K562 (cell line): Measurements from ENCODE around the gene RGS6. TPM values are rescaled to one million over a fixed set of nuclear protein-coding genes. Genes with fewer than 3 reads are reported as not detected.

Experiments used
- ATAC-seq: fragments of 200-7000 bp; cut with Tn5 transposase; 3 replicates; pipeline ENCODE4 v1.9.1; 2020; ENCODE audit warnings: moderate library complexity
- BruUV-seq: library from RNA; stranded (reverse); fragments of 400-500 nt; replicated peaks from 2 replicates; lab custom pipeline; 2021; lab: Mats Ljungman, UMichigan
- CTCF ChIA-PET: fragments of 300-600 bp; formaldehyde crosslinking; extraction: SDS; loops from one replicate; lab custom pipeline; 2021; ENCODE audit warnings: low intra/inter-chr PET ratio; lab: Yijun Ruan, JAX
- POLR2A ChIA-PET: fragments of 300-600, 350-650 bp; sonication (Branson Sonifier 250); formaldehyde crosslinking; extraction: SDS; loops from one replicate; lab custom pipeline; 2021; ENCODE audit warnings: antibody characterized with exemption, inconsistent platforms; lab: Yijun Ruan, JAX
- DNase-seq, 4 experiments: peaks; one replicate each; pipeline versions ENCODE4 v3.0.0 to v3.0.0-alpha.2; 2011 to 2018; ENCODE audit warnings: low spot score in 3 of 4, mixed read lengths in 3 of 4; ENCODE audit errors: extremely low read depth in 1 of 4
- FAIRE-seq: peaks from 2 replicates; lab custom pipeline; 2011; peaks lifted over from hg19 to GRCh38; lab: Jason Lieb, UNC
- H2AFZ ChIP-seq: 2 replicates; pipeline ENCODE4 v1.6.0; 2011; ENCODE audit warnings: low read depth, low read length, control low read depth, inconsistent platforms
- H3K27ac ChIP-seq: fragments of 200-600 bp; 3 replicates; pipeline ENCODE4 v1.8.0; 2011; ENCODE audit warnings: low read depth, mild to moderate bottlenecking, control low read depth, inconsistent platforms, low read length, moderate library complexity, mixed read lengths; ENCODE audit errors: extremely low read depth
- H3K27me3 ChIP-seq, 2 experiments: fragments of 300-600 bp in 1 of 2; 2 replicates in 1 of 2; 3 replicates in 1 of 2; pipeline versions ENCODE4 v1.6.0 to v1.8.0; 2011; ENCODE audit warnings: inconsistent platforms in 2 of 2, low read length in 2 of 2, mild to moderate bottlenecking in 1 of 2, mixed read lengths in 1 of 2, moderate library complexity in 1 of 2; ENCODE audit not compliant: control insufficient read depth in 2 of 2, insufficient read depth in 2 of 2
- H3K36me3 ChIP-seq: fragments of 300-600 bp; 3 replicates; pipeline ENCODE4 v1.8.0; 2011; ENCODE audit warnings: mild to moderate bottlenecking, low read length, inconsistent platforms; ENCODE audit not compliant: control insufficient read depth, insufficient read depth
- H3K4me1 ChIP-seq, 2 experiments: fragments of 200-600 bp in 1 of 2; replicated peaks in 1 of 2; 2 replicates in 1 of 2; 3 replicates in 1 of 2; pipeline versions ENCODE4 v1.5.1 to v1.8.0; 2011; ENCODE audit warnings: inconsistent platforms in 2 of 2, low read length in 2 of 2, mild to moderate bottlenecking in 1 of 2, mixed read lengths in 1 of 2, moderate library complexity in 1 of 2; ENCODE audit not compliant: control insufficient read depth in 2 of 2, insufficient read depth in 2 of 2
- H3K4me2 ChIP-seq: 2 replicates; pipeline ENCODE4 v1.6.1; 2011; ENCODE audit warnings: low read length, control low read depth, inconsistent platforms, mixed read lengths; ENCODE audit not compliant: insufficient read depth
- H3K4me3 ChIP-seq: fragments of 200-600 bp; sonication (generic), shearing (Covaris generic); 2 replicates; pipeline ENCODE4 v1.5.1; 2016; ENCODE audit warnings: control low read depth, inconsistent platforms
- H3K79me2 ChIP-seq: fragments of 200-600 bp; 3 replicates; pipeline ENCODE4 v1.8.0; 2011; ENCODE audit warnings: low read length, inconsistent platforms; ENCODE audit not compliant: control insufficient read depth, insufficient read depth
- H3K9ac ChIP-seq, 2 experiments: 2 replicates each; pipeline versions ENCODE4 v1.6.0 to v1.6.1; 2011; ENCODE audit warnings: low read depth in 2 of 2, low read length in 2 of 2, control low read depth in 1 of 2, inconsistent platforms in 1 of 2, mild to moderate bottlenecking in 1 of 2, mixed read lengths in 1 of 2; ENCODE audit not compliant: insufficient read depth in 1 of 2
- H3K9me1 ChIP-seq: one replicate; pipeline ENCODE4 v1.6.0; 2011; ENCODE audit warnings: inconsistent platforms, mild to moderate bottlenecking, low read length, moderate library complexity; ENCODE audit not compliant: control insufficient read depth, insufficient read depth
- H3K9me3 ChIP-seq: replicated peaks from 2 replicates; pipeline ENCODE4 v1.5.1; 2011; ENCODE audit warnings: low read depth, low read length, inconsistent platforms; ENCODE audit not compliant: control insufficient read depth, insufficient read depth
- H4K20me1 ChIP-seq: replicated peaks from 2 replicates; pipeline ENCODE4 v1.6.1; 2011; ENCODE audit warnings: low read length, inconsistent platforms, mixed read lengths; ENCODE audit not compliant: control insufficient read depth, insufficient read depth
- BHLHE40 ChIP-seq: IDR thresholded peaks from 2 replicates; pipeline ENCODE4 v1.6.1; 2011; ENCODE audit warnings: low read length, improper control_type of control experiment
- CLOCK ChIP-seq: fragments of 250-450 bp; sonication (Bioruptor Pico); IDR thresholded peaks from 2 replicates; pipeline ENCODE4 v1.4.0; 2020; ENCODE audit warnings: mild to moderate bottlenecking, moderate library complexity, borderline replicate concordance
- FOXP4 ChIP-seq: sonication (generic); formaldehyde crosslinking; IDR thresholded peaks from 2 replicates; pipeline ENCODE4 v1.8.0; 2022; ENCODE audit warnings: mild to moderate bottlenecking, missing genetic modification reagents, borderline replicate concordance
- HCFC1 ChIP-seq: IDR thresholded peaks from 2 replicates; pipeline ENCODE4 v1.6.1; 2012; ENCODE audit warnings: low read depth, low read length, improper control_type of control experiment
- KDM5B ChIP-seq: fragments of 200-600 bp; sonication (generic); IDR thresholded peaks from 2 replicates; pipeline ENCODE4 v1.6.1; 2012; ENCODE audit warnings: low read depth, mild to moderate bottlenecking, moderate library complexity, low read length, control low read depth, inconsistent platforms; ENCODE audit not compliant: insufficient replicate concordance
- KLF1 ChIP-seq: fragments of 450-650 bp; IDR thresholded peaks from 2 replicates; pipeline ENCODE4 v1.6.1; 2016; ENCODE audit warnings: missing genetic modification characterization, missing compliant biosample characterization
- MAFK ChIP-seq: IDR thresholded peaks from 2 replicates; pipeline ENCODE4 v1.6.1; 2011; ENCODE audit warnings: low read length, improper control_type of control experiment
- RBM39 ChIP-seq: fragments of 200-400 bp; formaldehyde crosslinking; optimal IDR thresholded peaks from 2 replicates; pipeline ENCODE3; 2018; ENCODE audit warnings: low read depth, low read length
- THRB ChIP-seq: fragments of 450-650 bp; formaldehyde crosslinking; conservative IDR thresholded peaks from 2 replicates; pipeline ENCODE4 v1.4.0; 2022; ENCODE audit warnings: mild to moderate bottlenecking, missing genetic modification characterization
- ZFP91 ChIP-seq: sonication (generic); formaldehyde crosslinking; IDR thresholded peaks from 2 replicates; pipeline ENCODE4 v1.8.0; 2022; ENCODE audit warnings: mild to moderate bottlenecking, missing genetic modification reagents
- ZKSCAN1 ChIP-seq: fragments of 150-350 bp; IDR thresholded peaks from 2 replicates; pipeline ENCODE4 v1.6.1; 2016; ENCODE audit warnings: low read depth, low read length
- ZNF12 ChIP-seq: sonication (generic); formaldehyde crosslinking; IDR thresholded peaks from 2 replicates; pipeline ENCODE4 v1.4.0; 2020; ENCODE audit warnings: mild to moderate bottlenecking, missing genetic modification reagents
- WGBS: fragments of 100-300 bp; shearing (Covaris generic); methylation state at CpG from one replicate; pipeline ENCODE4 v1.1.6; 2016; ENCODE audit warnings: low coverage, mixed read lengths; ENCODE audit not compliant: insufficient coverage; ENCODE audit errors: missing lambda C conversion rate; 5-methylcytosine and 5-hydroxymethylcytosine counted together
- in situ Hi-C: fragments of 300-500 bp; cut with MboI; formaldehyde crosslinking; loops from 4 replicates; pipeline ENCODE4 v1.15.0; 2018; ENCODE audit warnings: inconsistent platforms, mixed read lengths
- intact Hi-C: fragments of 100-400 bp; cut with micrococcal nuclease; formaldehyde crosslinking; loops from 2 replicates; pipeline ENCODE4 v1.14.2; 2022
- polyA plus RNA-seq, 8 experiments: library from polyadenylated mRNA; depleted of rRNA in 4 of 8; stranded (reverse) in 5 of 8; unstranded in 3 of 8; fragments of >200 nt; fragmentation: Nextera tagmentation in 2 of 8; fragmentation: Illumina TruSeq in 1 of 8; extraction: Ambion mirVana in 2 of 8; extraction: Trizol in 1 of 8; gene quantifications; 2 replicates each; pipeline versions ENCODE4 v1.2.1 to v1.2.3, GENCODE V29; 2011 to 2014; ENCODE audit warnings: inconsistent platforms in 1 of 8, missing spikeins in 1 of 8
- total RNA-seq, 7 experiments: library from RNA; depleted of rRNA in 6 of 7; stranded (reverse); fragments of >200 nt in 6 of 7; fragmentation: Illumina TruSeq in 2 of 7; extraction: Trizol in 2 of 7; gene quantifications; 2 replicates each; pipeline versions ENCODE4 v1.2.1 to v1.2.3, GENCODE V29; 2011 to 2021; ENCODE audit warnings: low replicate concordance in 1 of 7

RGS6 gene
- total and polyA plus RNA-seq, 9 of the 15 experiments (the other 6 are each of a cell fraction or from before 2014, with no cell fraction given) = not detected

GRCh38 chr14:72060460-72060859 lies 128.2 kb downstream of the RGS6 start:
- 0% methylated on average over 3 of the region's 3 CpGs for WGBS
- H3K4me2 ChIP-seq = no peak overlapping the region
- POLR2A ChIA-PET = no interaction called here
- intact Hi-C loops = no loop called here
- in situ Hi-C loops = no loop called here
- no peaks in the 10 kb centered on the region for H3K9me1 ChIP-seq
- FAIRE-seq = no peak
- H3K36me3 ChIP-seq = no peaks in the 10 kb centered on the region
- no peak for DNase-seq
- CTCF ChIA-PET = no interaction called here
- H3K9ac ChIP-seq = no peak overlapping the region
- H3K79me2 ChIP-seq = no peaks in the 10 kb centered on the region
- no peaks in the 10 kb centered on the region for H3K4me1 ChIP-seq
- H4K20me1 ChIP-seq = no peaks in the 10 kb centered on the region
- no TSS peak for BruUV-seq
- no peak overlapping the region for H2AFZ ChIP-seq
- no peak overlapping the region for H3K27ac ChIP-seq
- H3K4me3 ChIP-seq = no peak overlapping the region
- H3K9me3 ChIP-seq = no peaks in the 10 kb centered on the region
- no peak for ATAC-seq
- H3K27me3 ChIP-seq = no peaks in the 10 kb centered on the region
- TF ChIP-seq ZNF12 (CRISPR knock-in tag) (no peak), BHLHE40 (no peak), HCFC1 (no peak), ZKSCAN1 (no peak), THRB (no peak), KLF1 (tag) (no peak), ZFP91 (CRISPR knock-in tag) (no peak), MAFK (no peak), RBM39 (no peak), KDM5B (no peak), CLOCK (CRISPR knock-in tag) (no peak), FOXP4 (CRISPR knock-in tag) (no peak)
